DND-41 (cell line): ENCODE data around the gene RNF34.
"Not testable (repeated sequence)": the region's sequence is repeated elsewhere in the genome, so short reads cannot be mapped to it uniquely, and the experiment has no call there.

Experiments used
- EZH2 ChIP-seq: IDR thresholded peaks from 3 replicates; pipeline ENCODE4 v1.6.1; 2012; ENCODE audit warnings: borderline replicate concordance, low read depth, mild to moderate bottlenecking, moderate library complexity, low read length, inconsistent platforms; ENCODE audit not compliant: severe bottlenecking
- TF ChIP-seq, protein P1 (sequence below): IDR thresholded peaks from 2 replicates; pipeline ENCODE4 v1.5.1; 2012; ENCODE audit warnings: borderline replicate concordance, low read length, moderate library complexity, mild to moderate bottlenecking; ENCODE audit not compliant: poor library complexity, severe bottlenecking; ENCODE audit errors: extremely low read depth

DNA sequence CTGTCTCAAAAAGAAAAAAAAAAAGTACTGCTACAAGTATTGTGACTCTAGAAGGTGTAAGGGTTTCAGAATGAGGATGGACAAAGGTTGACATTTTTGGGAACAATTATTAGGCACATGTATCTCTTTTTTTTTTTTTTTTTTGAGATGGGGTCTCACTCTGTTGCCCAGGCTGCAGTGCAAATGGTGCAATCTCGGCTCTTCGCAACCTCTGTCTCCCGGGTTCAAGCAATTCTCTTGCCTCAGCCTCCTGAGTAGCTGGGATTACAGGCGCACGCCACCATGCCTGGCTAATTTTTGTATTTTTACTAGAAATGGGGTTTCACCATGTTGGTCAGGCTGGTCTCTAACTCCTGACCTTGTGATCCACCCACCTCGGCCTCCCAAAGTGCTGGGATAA is 15.0 kb upstream of the RNF34 start:
- TF ChIP-seq, protein P1, sequence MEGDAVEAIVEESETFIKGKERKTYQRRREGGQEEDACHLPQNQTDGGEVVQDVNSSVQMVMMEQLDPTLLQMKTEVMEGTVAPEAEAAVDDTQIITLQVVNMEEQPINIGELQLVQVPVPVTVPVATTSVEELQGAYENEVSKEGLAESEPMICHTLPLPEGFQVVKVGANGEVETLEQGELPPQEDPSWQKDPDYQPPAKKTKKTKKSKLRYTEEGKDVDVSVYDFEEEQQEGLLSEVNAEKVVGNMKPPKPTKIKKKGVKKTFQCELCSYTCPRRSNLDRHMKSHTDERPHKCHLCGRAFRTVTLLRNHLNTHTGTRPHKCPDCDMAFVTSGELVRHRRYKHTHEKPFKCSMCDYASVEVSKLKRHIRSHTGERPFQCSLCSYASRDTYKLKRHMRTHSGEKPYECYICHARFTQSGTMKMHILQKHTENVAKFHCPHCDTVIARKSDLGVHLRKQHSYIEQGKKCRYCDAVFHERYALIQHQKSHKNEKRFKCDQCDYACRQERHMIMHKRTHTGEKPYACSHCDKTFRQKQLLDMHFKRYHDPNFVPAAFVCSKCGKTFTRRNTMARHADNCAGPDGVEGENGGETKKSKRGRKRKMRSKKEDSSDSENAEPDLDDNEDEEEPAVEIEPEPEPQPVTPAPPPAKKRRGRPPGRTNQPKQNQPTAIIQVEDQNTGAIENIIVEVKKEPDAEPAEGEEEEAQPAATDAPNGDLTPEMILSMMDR = not testable (repeated sequence)
- not testable (repeated sequence) for TF ChIP-seq EZH2
